Stimulated activated CD8-positive, alpha-beta memory T cell treated with anti-CD3 and anti-CD28 coated beads, Interleukin-2, amount 100 ng/mL, for 1 hour (primary cell): ENCODE data around the gene STARD8.

Experiments used
- DNase-seq, 2 donors: peaks; one replicate each; pipeline ENCODE4 v3.0.0-alpha.2; 2020; ENCODE audit warnings: low read depth in 2 of 2

The STARD8 gene

GRCh38 chrX:68692651-68693050 lies 45.2 kb downstream of the STARD8 start:
- DNase-seq: no peak

- no peak for DNase-seq
Observed at GRCh38 chrX:68693481-68694434, 46.3 kb downstream of the STARD8 start.

DNA sequence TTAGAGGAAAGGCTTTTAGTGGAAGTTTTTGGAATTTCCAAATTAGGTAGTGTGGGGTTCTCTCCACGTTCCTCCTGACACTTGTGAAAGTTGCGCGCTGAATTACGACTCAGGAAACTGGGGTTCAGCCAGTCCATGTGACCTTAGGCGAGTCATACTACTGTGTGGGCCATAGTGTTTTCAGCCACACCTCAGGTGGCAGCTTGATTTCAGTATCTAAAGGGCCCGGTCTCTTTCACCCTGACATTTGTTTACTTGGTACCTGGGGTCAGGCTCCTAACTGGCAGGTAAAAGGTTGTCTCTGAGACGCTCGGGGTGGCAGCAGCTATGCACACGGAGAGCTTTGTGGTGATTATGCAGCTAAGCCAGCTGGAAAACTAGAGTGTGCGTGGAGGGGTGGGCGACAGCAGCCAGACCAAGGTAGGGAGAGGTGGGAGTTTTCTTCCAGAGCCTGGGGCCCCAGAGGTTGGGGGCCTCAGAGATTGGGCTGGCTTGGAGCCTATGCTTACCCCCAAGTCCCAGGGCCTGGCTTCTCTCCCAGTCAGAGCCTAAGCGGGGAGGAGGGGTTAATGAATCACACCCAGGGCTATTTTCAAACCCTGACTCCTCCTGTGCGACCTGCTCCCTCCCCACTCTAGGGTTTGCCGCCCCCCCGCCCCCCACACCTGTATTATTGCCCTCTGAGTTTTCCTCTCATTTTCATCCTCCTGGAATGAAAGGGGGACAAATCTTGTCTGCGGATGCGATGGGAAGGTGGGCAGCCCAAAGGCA lies 47.2 kb downstream of the STARD8 start:
- no peak for DNase-seq

GRCh38 chrX:68695206-68695845 lies 47.9 kb downstream of the STARD8 start:
- DNase-seq: no peak

DNA sequence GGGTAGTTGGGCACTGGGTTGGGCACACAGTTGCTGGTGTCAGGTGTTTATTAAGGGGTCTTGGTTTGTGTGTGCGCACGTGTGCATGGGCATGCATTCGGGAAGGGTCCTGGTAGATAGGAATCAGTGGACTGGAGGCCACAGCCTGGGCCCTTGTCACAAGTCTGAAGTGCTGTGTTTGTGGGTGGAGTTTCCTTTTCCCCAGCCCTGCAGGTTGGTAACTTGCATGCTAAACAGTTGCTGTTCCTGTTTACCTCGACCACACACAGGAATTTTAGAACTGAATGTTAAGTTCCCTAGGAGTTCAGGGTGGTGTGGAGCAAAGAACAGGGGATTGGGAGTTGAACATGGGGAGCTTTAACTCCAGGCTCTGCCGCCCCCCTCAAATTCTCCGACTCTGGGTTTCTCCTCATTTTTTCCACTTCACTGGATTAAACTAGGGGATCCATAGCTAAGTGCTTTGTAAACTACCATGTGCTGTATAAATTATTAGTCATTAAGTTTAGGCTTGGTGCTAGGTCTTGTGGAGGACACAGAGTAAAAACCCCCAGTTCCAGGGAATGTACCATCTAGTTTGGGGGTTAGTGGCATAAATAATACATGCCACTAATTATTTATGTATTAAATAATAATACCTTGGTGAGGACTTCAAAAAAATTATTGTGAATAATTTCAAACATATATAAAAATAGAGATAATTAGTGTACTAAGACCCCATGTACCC lies 49.0 kb downstream of the STARD8 start:
- no peak for DNase-seq

DNA sequence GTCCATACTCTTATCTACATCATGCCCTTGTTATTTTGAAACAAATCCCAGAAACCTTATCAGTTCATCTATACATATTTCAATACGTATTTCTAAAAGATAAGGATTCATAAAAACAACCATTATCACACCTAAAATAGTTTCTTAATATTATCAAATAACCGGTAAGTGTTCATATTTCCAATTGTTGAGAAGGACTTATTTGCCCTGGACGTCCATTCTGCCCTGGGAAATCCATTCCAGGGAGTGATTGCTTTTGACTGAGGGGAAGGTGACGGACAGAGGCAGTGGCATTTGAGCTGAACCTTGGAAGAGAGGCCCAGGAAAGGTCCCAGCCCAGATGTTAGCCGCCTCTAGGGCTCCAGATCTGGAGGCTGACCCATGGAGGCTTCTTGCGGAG lies 49.6 kb downstream of the STARD8 start:
- DNase-seq: no peak

- no peak for DNase-seq
Observed at GRCh38 chrX:68697465-68698125, 50.1 kb downstream of the STARD8 start.

GRCh38 chrX:68698942-68699341 lies 51.5 kb downstream of the STARD8 start:
- DNase-seq: no peak

DNA sequence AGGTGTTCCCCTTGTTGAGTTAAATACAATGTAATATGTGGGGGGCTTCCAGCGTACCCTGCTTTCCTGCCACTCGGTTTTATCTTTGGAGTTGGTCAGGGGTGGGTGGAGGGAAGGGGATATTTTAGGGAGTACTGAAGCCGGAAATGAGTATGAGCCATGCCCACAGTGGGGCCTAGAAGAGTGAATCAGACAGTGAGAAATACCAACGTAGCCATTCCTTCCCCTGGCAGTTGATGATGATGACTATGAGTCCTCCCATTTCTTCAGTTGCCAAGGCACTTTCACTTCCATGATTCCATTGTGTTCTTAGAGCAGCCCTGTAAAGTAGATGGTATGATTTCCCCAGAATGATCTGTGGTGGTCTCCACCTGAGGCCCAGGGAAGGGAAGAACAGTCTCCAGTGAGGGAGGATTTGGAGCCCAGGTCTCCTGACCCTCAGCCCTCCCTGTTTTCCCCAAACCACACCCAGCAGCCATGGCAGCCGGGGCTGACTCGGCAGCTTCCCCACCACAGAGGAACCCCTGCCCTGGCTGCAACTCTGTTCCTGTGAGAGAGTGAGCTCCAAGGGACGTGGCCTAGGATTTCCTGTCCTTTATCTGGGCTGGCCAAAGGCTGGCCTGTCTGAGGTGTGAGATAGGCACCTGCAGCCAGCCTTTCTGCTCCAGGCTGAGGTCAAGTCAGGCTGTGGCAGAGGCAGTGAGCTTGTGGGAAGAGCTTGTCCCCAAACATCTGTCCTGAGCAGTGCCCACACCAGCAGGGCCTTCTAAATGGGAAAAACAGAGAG lies 52.7 kb downstream of the STARD8 start:
- DNase-seq: no peak

- no peak for DNase-seq
Observed at GRCh38 chrX:68703369-68703768, 55.9 kb downstream of the STARD8 start.

- no peak for DNase-seq
Observed at GRCh38 chrX:68703846-68704245, 56.4 kb downstream of the STARD8 start.

DNA sequence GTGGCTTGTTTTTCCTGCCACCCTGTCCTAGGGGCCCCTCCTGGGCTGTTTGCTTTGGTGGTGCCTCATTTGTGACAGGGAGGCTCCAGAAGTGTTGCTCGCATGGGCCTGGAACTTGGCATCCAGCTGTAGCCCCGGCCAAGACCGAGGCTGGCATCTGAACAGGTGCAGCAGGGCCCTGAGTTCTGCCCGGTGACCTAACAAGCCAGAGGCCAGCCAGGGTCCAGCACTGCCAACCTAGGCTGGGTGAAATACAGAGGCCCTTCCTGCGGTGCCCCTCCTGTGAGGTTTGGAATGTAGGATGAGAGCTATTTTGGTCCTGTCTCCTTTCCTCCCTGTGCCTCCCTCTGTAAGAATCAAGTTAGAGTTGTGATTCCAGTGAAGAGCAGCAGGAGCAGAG lies 58.5 kb downstream of the STARD8 start:
- no peak for DNase-seq

GRCh38 chrX:68708503-68709290 lies 61.2 kb downstream of the STARD8 start:
- DNase-seq: no peak

- DNase-seq: no peak
Observed at GRCh38 chrX:68710870-68711576, 63.6 kb downstream of the STARD8 start.

DNA sequence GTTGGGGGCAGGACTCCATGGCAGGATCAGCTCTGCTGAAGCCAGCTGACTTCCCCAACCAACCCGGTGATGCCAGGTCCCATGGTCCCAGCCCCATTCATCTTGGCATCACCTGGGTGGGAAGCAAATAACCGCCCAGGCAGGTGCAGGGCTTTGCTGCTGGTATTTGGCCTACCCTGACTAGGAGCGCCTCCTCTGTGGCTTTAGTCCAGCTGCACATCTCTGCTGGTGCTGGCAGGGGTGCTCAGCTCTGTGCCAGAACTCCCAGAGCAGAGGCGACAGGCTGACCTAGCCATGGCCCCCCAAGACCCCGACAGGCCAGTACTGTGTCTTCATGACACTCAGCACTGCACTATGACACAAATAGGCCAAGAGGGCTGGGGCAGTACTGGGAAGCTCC lies 64.4 kb downstream of the STARD8 start:
- DNase-seq: no peak

DNA sequence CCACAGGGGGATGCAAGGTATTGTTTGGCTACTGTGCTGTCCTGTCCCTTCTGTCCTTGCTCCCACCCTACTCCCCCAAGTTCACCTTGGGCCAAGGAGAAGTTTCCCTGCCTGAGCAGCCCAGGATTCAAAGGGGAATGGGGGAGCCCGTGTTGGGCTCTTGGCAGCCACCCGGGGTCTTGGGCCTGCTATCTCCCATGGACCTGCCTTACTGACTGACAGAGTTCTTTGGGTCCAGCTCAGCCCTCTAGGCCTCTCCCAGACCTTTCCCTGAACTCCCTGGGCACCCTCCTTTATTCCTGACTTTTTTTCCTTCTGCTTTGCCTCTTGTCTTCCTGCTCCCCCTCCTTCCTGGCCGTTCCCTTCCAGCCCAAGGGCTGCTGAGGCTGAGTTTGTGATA lies 67.4 kb downstream of the STARD8 start:
- no peak for DNase-seq

DNA sequence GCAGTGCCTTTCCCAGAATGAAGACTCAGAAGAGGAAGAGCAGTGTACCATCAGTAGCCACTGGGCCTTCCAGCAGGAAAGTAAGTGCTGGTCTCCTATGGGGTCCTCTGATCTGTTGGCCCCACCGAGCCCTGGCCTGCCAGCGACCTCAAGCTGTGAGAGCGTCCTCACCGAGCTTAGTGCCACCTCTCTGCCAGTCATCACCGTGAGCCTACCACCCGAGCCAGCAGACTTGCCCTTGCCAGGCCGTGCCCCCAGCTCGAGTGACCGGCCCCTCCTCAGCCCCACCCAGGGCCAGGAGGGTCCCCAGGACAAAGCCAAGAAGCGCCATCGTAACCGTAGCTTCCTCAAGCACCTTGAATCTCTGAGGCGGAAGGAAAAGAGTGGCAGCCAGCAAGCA lies 69.7 kb downstream of the STARD8 start:
- DNase-seq: no peak

DNA sequence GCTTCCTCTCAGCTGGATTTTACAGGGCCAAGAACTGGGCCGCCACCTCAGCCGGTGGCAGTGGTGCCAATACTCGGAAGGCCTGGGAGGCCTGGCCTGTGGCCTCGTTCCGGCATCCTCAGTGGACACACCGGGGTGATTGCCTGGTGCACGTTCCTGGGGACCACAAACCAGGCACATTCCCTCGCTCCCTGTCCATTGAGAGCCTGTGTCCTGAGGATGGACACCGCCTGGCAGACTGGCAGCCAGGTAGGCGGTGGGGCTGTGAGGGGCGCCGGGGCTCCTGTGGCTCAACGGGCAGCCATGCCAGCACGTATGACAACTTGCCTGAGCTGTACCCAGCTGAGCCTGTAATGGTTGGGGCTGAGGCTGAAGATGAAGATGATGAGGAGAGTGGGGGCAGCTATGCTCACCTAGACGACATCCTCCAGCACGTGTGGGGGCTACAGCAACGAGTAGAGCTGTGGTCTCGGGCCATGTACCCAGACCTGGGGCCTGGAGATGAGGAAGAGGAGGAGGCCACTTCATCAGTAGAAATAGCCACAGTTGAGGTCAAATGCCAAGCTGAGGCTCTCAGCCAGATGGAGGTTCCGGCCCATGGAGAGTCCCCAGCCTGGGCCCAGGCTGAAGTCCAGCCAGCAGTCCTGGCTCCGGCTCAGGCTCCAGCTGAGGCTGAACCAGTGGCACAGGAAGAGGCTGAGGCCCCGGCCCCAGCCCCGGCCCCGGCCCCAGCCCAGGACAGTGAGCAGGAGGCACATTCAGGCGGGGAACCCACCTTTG lies 70.4 kb downstream of the STARD8 start:
- no peak for DNase-seq
